ENCODE measurements around the gene SAP30L. TPM values are rescaled to one million over a fixed set of nuclear protein-coding genes. Genes with fewer than 3 reads are reported as not detected.

The SAP30L gene
- total RNA-seq, 1 experiment from 2014 or later, result 38.6 TPM

- Mint-ChIP-seq H3K36me3 (ENCODE audit: insufficient read depth, unreplicated experiment) (no peaks in the 10 kb centered on the region), H3K27me3 (ENCODE audit: unreplicated experiment) (no peaks in the 10 kb centered on the region), H3K4me1 (ENCODE audit: low read depth, unreplicated experiment) (peaks cover 17% of the 10 kb centered on the region), H3K4me3 (ENCODE audit: low read depth, unreplicated experiment) (no peak overlapping the region), H3K9me3 (ENCODE audit: low read depth, unreplicated experiment) (no peaks in the 10 kb centered on the region), H3K27ac (ENCODE audit: unreplicated experiment) (no peak overlapping the region)
- intact Hi-C loops (cut with micrococcal nuclease; ENCODE audit: unreplicated experiment), result no loop called here
- CTCF ChIA-PET, result no interaction called here
- no TSS peak for BruUV-seq (replicated peaks)
- TF ChIP-seq CTCF (IDR thresholded peaks at IDR 0.05; ENCODE audit: unreplicated experiment), result no peak
- DNase-seq, result no peak
Measured at GRCh38 chr5:154401355-154401754, 44.4 kb upstream of the SAP30L start.

GRCh38 chr5:154401931-154402330 lies 43.9 kb upstream of the SAP30L start:
- BruUV-seq (replicated peaks), result no TSS peak
- Mint-ChIP-seq H3K36me3 (ENCODE audit: insufficient read depth, unreplicated experiment) (peaks cover 1% of the 10 kb centered on the region), H3K27me3 (ENCODE audit: unreplicated experiment) (no peaks in the 10 kb centered on the region), H3K9me3 (ENCODE audit: low read depth, unreplicated experiment) (no peaks in the 10 kb centered on the region), H3K4me3 (ENCODE audit: low read depth, unreplicated experiment) (no peak overlapping the region), H3K4me1 (ENCODE audit: low read depth, unreplicated experiment) (peaks cover 15% of the 10 kb centered on the region), H3K27ac (ENCODE audit: unreplicated experiment) (no peak overlapping the region)
- CTCF ChIA-PET, result no interaction called here
- intact Hi-C loops (cut with micrococcal nuclease; ENCODE audit: unreplicated experiment), result no loop called here
- no peak for DNase-seq
- no peak for TF ChIP-seq CTCF (IDR thresholded peaks at IDR 0.05; ENCODE audit: unreplicated experiment)

- no TSS peak for BruUV-seq (replicated peaks)
- H3K27me3 Mint-ChIP-seq (ENCODE audit: unreplicated experiment), result no peaks in the 10 kb centered on the region
- no peak overlapping the region for H3K27ac Mint-ChIP-seq (ENCODE audit: unreplicated experiment)
- H3K4me3 Mint-ChIP-seq (ENCODE audit: low read depth, unreplicated experiment), result no peak overlapping the region
- no peaks in the 10 kb centered on the region for H3K9me3 Mint-ChIP-seq (ENCODE audit: low read depth, unreplicated experiment)
- intact Hi-C loops (cut with micrococcal nuclease; ENCODE audit: unreplicated experiment), result no loop called here
- no peak for DNase-seq
- no peak for TF ChIP-seq CTCF (IDR thresholded peaks at IDR 0.05; ENCODE audit: unreplicated experiment)
- H3K36me3 Mint-ChIP-seq (ENCODE audit: insufficient read depth, unreplicated experiment), result peaks cover 5% of the 10 kb centered on the region
- CTCF ChIA-PET, result no interaction called here
- peaks cover 12% of the 10 kb centered on the region for H3K4me1 Mint-ChIP-seq (ENCODE audit: low read depth, unreplicated experiment)
Measured at GRCh38 chr5:154402611-154403010, 43.2 kb upstream of the SAP30L start.

- no peak for TF ChIP-seq CTCF (IDR thresholded peaks at IDR 0.05; ENCODE audit: unreplicated experiment)
- H3K27ac Mint-ChIP-seq (ENCODE audit: unreplicated experiment), result no peak overlapping the region
- H3K27me3 Mint-ChIP-seq (ENCODE audit: unreplicated experiment), result no peaks in the 10 kb centered on the region
- intact Hi-C loops (cut with micrococcal nuclease; ENCODE audit: unreplicated experiment), result no loop called here
- DNase-seq, result no peak
- H3K4me1 Mint-ChIP-seq (ENCODE audit: low read depth, unreplicated experiment), result peaks cover 6% of the 10 kb centered on the region
- no TSS peak for BruUV-seq (replicated peaks)
- H3K9me3 Mint-ChIP-seq (ENCODE audit: low read depth, unreplicated experiment), result no peaks in the 10 kb centered on the region
- CTCF ChIA-PET, result interaction anchor here (3.1 kb wide), 1 partner anchor 331 kb away, joined by 44 read pairs; no protein-coding TSS in a partner anchor
- H3K36me3 Mint-ChIP-seq (ENCODE audit: insufficient read depth, unreplicated experiment), result peaks cover 5% of the 10 kb centered on the region
- no peak overlapping the region for H3K4me3 Mint-ChIP-seq (ENCODE audit: low read depth, unreplicated experiment)
Measured at GRCh38 chr5:154403234-154403633, 42.6 kb upstream of the SAP30L start.

Measured in Calu3 (cell line).